Stimulated activated CD8-positive, alpha-beta memory T cell treated with anti-CD3 and anti-CD28 coated beads, Interleukin-15, amount 100 ng/mL, for 1 hour (primary cell): Measurements from ENCODE around the gene AIRE.
"Not testable (repeated sequence)": the region's sequence is repeated elsewhere in the genome, so short reads cannot be mapped to it uniquely, and the experiment has no call there.

Source experiments
- DNase-seq: peaks from one replicate; pipeline ENCODE4 v3.0.0-alpha.2; 2020; ENCODE audit warnings: low read depth

AIRE gene

GRCh38 chr21:44285138-44285992, at the start of gene AIRE:
Gene AIRE (plus strand): TSS chr21:44285876. CDS start chr21:44286007, 131 bp downstream.
- no peak for DNase-seq

- not testable (repeated sequence) for DNase-seq
Observed at GRCh38 chr21:44240353-44240752, 45.3 kb upstream of the AIRE start.

GRCh38 chr21:44240842-44241241, 44.8 kb upstream of the AIRE start, which contains the start of gene ICOSLG:
Gene ICOSLG (minus strand): TSS chr21:44240943. CDS start chr21:44240817, 126 bp downstream.
- DNase-seq, result not testable (repeated sequence)

- DNase-seq, result not testable (repeated sequence)
Observed at GRCh38 chr21:44241281-44241680, 44.4 kb upstream of the AIRE start.

- DNase-seq, result not testable (repeated sequence)
Observed at GRCh38 chr21:44243980-44244379, 41.7 kb upstream of the AIRE start.

GRCh38 chr21:44247904-44248303, 37.8 kb upstream of the AIRE start:
- DNase-seq, result not testable (repeated sequence)

GRCh38 chr21:44249204-44250037, 36.3 kb upstream of the AIRE start:
- not testable (repeated sequence) for DNase-seq

- no peak for DNase-seq
Observed at GRCh38 chr21:44253832-44254710, 31.6 kb upstream of the AIRE start.

- DNase-seq, result no peak
Observed at GRCh38 chr21:44255511-44255981, 30.1 kb upstream of the AIRE start.

GRCh38 chr21:44258056-44258725, 27.5 kb upstream of the AIRE start:
- DNase-seq, result no peak

- no peak for DNase-seq
Observed at GRCh38 chr21:44259082-44259705, 26.5 kb upstream of the AIRE start.

- DNase-seq, result no peak
Observed at GRCh38 chr21:44260066-44260465, 25.6 kb upstream of the AIRE start.

GRCh38 chr21:44260791-44261631, 24.7 kb upstream of the AIRE start:
- no peak for DNase-seq

- DNase-seq, result no peak
Observed at GRCh38 chr21:44261675-44262295, 23.9 kb upstream of the AIRE start, which contains the start of gene DNMT3L. Gene DNMT3L (minus strand): TSS chr21:44261897. CDS start chr21:44261259, 638 bp downstream.

- DNase-seq, result no peak
Observed at GRCh38 chr21:44262338-44263056, 23.2 kb upstream of the AIRE start.

- no peak for DNase-seq
Observed at GRCh38 chr21:44263221-44263760, 22.4 kb upstream of the AIRE start.

GRCh38 chr21:44263768-44264167, 21.9 kb upstream of the AIRE start:
- no peak for DNase-seq

- DNase-seq, result no peak
Observed at GRCh38 chr21:44265734-44266270, 19.9 kb upstream of the AIRE start.
